Neutrophil (primary cell): Measurements from ENCODE around the gene ARF1.

Experiments used
- H3K27ac ChIP-seq: fragments of 200-600 bp; sonication (generic); 2 replicates; pipeline ENCODE4 v1.5.1; 2016; ENCODE audit warnings: mild to moderate bottlenecking, moderate library complexity
- H3K27me3 ChIP-seq: fragments of 200-600 bp; sonication (generic); 2 replicates; pipeline ENCODE4 v1.6.0; 2016; ENCODE audit warnings: mild to moderate bottlenecking
- H3K36me3 ChIP-seq: fragments of 200-600 bp; sonication (generic); 2 replicates; pipeline ENCODE4 v1.5.1; 2017
- H3K4me1 ChIP-seq, 2 experiments: fragments of 200-600 bp in 1 of 2; sonication (generic) in 1 of 2; 1 replicate in 1 of 2; 2 replicates in 1 of 2; pipeline versions ENCODE4 v1.5.1 to v1.6.1; 2013 to 2016; ENCODE audit warnings: low read depth in 1 of 2, low read length in 1 of 2, mild to moderate bottlenecking in 1 of 2, moderate library complexity in 1 of 2; ENCODE audit not compliant: control insufficient read depth in 1 of 2, insufficient read depth in 1 of 2
- H3K4me3 ChIP-seq, 2 experiments: fragments of 200-600 bp in 1 of 2; sonication (generic) in 1 of 2; 1 replicate in 1 of 2; 2 replicates in 1 of 2; pipeline ENCODE4 v1.5.1; 2013 to 2016; ENCODE audit warnings: low read depth in 1 of 2, low read length in 1 of 2, mild to moderate bottlenecking in 1 of 2, moderate library complexity in 1 of 2
- H3K9me3 ChIP-seq: fragments of 200-600 bp; sonication (generic); 2 replicates; pipeline ENCODE4 v1.5.1; 2016
- CTCF ChIP-seq: fragments of 200-600 bp; sonication (generic); IDR thresholded peaks from 2 replicates; pipeline ENCODE4 v1.5.1; 2016; ENCODE audit warnings: antibody characterized with exemption

The ARF1 gene

GRCh38 chr1:228083871-228084278, 1.4 kb downstream of the ARF1 start:
- no peak for TF ChIP-seq CTCF
- no peaks in the 10 kb centered on the region for H3K9me3 ChIP-seq
- H3K4me3 ChIP-seq, result peak overlapping the region; percentile 90 to 97

GRCh38 chr1:228084325-228084724, 1.8 kb downstream of the ARF1 start:
- H3K9me3 ChIP-seq, result no peaks in the 10 kb centered on the region
- TF ChIP-seq CTCF, result no peak

More at GRCh38 chr1:228083871-228084278, 1.4 kb downstream of the ARF1 start:
- Histone ChIP-seq H3K27me3 (no peaks in the 10 kb centered on the region), H3K36me3 (no peaks in the 10 kb centered on the region), H3K27ac (peak overlapping the region; percentile 97), H3K4me1 (peaks cover 69 to 71% of the 10 kb centered on the region in 2 experiments)

GRCh38 chr1:228084797-228085196, 2.3 kb downstream of the ARF1 start:
- H3K27me3 ChIP-seq, result no peaks in the 10 kb centered on the region
- peak overlapping the region; percentile 97 for H3K27ac ChIP-seq
- peak overlapping the region; percentile 90 to 97 for H3K4me3 ChIP-seq
- H3K4me1 ChIP-seq, result peaks cover 73 to 75% of the 10 kb centered on the region in 2 experiments
- no peak for TF ChIP-seq CTCF
- H3K36me3 ChIP-seq, result no peaks in the 10 kb centered on the region
- H3K9me3 ChIP-seq, result no peaks in the 10 kb centered on the region

More at GRCh38 chr1:228084325-228084724, 1.8 kb downstream of the ARF1 start:
- H3K36me3 ChIP-seq, result no peaks in the 10 kb centered on the region
- peak overlapping the region; percentile 97 for H3K27ac ChIP-seq
- H3K4me3 ChIP-seq, result peak overlapping the region; percentile 90 to 97
- peaks cover 70 to 71% of the 10 kb centered on the region in 2 experiments for H3K4me1 ChIP-seq
- no peaks in the 10 kb centered on the region for H3K27me3 ChIP-seq

GRCh38 chr1:228085287-228085951, 2.9 kb downstream of the ARF1 start:
- no peaks in the 10 kb centered on the region for H3K27me3 ChIP-seq
- peak overlapping the region; percentile 97 for H3K27ac ChIP-seq
- peak overlapping the region in 1 of 2 experiments; percentile 6 for H3K4me3 ChIP-seq
- peaks cover 79 to 81% of the 10 kb centered on the region in 2 experiments for H3K4me1 ChIP-seq
- H3K36me3 ChIP-seq, result no peaks in the 10 kb centered on the region
- no peak for TF ChIP-seq CTCF
- H3K9me3 ChIP-seq, result no peaks in the 10 kb centered on the region

GRCh38 chr1:228087771-228088251, 5.3 kb downstream of the ARF1 start:
- H3K27me3 ChIP-seq, result no peaks in the 10 kb centered on the region
- H3K4me3 ChIP-seq, result peak overlapping the region; percentile 1 to 33
- peaks cover 94 to 97% of the 10 kb centered on the region in 2 experiments for H3K4me1 ChIP-seq
- H3K27ac ChIP-seq, result peak overlapping the region; percentile 88
- TF ChIP-seq CTCF, result no peak
- peaks cover 4% of the 10 kb centered on the region for H3K36me3 ChIP-seq
- no peaks in the 10 kb centered on the region for H3K9me3 ChIP-seq
